K562 (cell line): ENCODE data around the gene MIEF1. TPM values are rescaled to one million over a fixed set of nuclear protein-coding genes. Genes with fewer than 3 reads are reported as not detected.

ENCODE experiments used
- ATAC-seq: fragments of 200-7000 bp; cut with Tn5 transposase; 3 replicates; pipeline ENCODE4 v1.9.1; 2020; ENCODE audit warnings: moderate library complexity
- BruUV-seq: library from RNA; stranded (reverse); fragments of 400-500 nt; replicated peaks from 2 replicates; lab custom pipeline; 2021; lab: Mats Ljungman, UMichigan
- CTCF ChIA-PET: fragments of 300-600 bp; formaldehyde crosslinking; extraction: SDS; loops from one replicate; lab custom pipeline; 2021; ENCODE audit warnings: low intra/inter-chr PET ratio; lab: Yijun Ruan, JAX
- POLR2A ChIA-PET: fragments of 300-600, 350-650 bp; sonication (Branson Sonifier 250); formaldehyde crosslinking; extraction: SDS; loops from one replicate; lab custom pipeline; 2021; ENCODE audit warnings: antibody characterized with exemption, inconsistent platforms; lab: Yijun Ruan, JAX
- DNase-seq, 4 experiments: peaks; one replicate each; pipeline versions ENCODE4 v3.0.0 to v3.0.0-alpha.2; 2011 to 2018; ENCODE audit warnings: low spot score in 3 of 4, mixed read lengths in 3 of 4; ENCODE audit errors: extremely low read depth in 1 of 4
- FAIRE-seq: peaks from 2 replicates; lab custom pipeline; 2011; peaks lifted over from hg19 to GRCh38; lab: Jason Lieb, UNC
- H2AFZ ChIP-seq: 2 replicates; pipeline ENCODE4 v1.6.0; 2011; ENCODE audit warnings: low read depth, low read length, control low read depth, inconsistent platforms
- H3K27ac ChIP-seq: fragments of 200-600 bp; 3 replicates; pipeline ENCODE4 v1.8.0; 2011; ENCODE audit warnings: low read depth, mild to moderate bottlenecking, control low read depth, inconsistent platforms, low read length, moderate library complexity, mixed read lengths; ENCODE audit errors: extremely low read depth
- H3K27me3 ChIP-seq, 2 experiments: fragments of 300-600 bp in 1 of 2; 2 replicates in 1 of 2; 3 replicates in 1 of 2; pipeline versions ENCODE4 v1.6.0 to v1.8.0; 2011; ENCODE audit warnings: inconsistent platforms in 2 of 2, low read length in 2 of 2, mild to moderate bottlenecking in 1 of 2, mixed read lengths in 1 of 2, moderate library complexity in 1 of 2; ENCODE audit not compliant: control insufficient read depth in 2 of 2, insufficient read depth in 2 of 2
- H3K36me3 ChIP-seq: fragments of 300-600 bp; 3 replicates; pipeline ENCODE4 v1.8.0; 2011; ENCODE audit warnings: mild to moderate bottlenecking, low read length, inconsistent platforms; ENCODE audit not compliant: control insufficient read depth, insufficient read depth
- H3K4me1 ChIP-seq, 2 experiments: fragments of 200-600 bp in 1 of 2; replicated peaks in 1 of 2; 2 replicates in 1 of 2; 3 replicates in 1 of 2; pipeline versions ENCODE4 v1.5.1 to v1.8.0; 2011; ENCODE audit warnings: inconsistent platforms in 2 of 2, low read length in 2 of 2, mild to moderate bottlenecking in 1 of 2, mixed read lengths in 1 of 2, moderate library complexity in 1 of 2; ENCODE audit not compliant: control insufficient read depth in 2 of 2, insufficient read depth in 2 of 2
- H3K4me2 ChIP-seq: 2 replicates; pipeline ENCODE4 v1.6.1; 2011; ENCODE audit warnings: low read length, control low read depth, inconsistent platforms, mixed read lengths; ENCODE audit not compliant: insufficient read depth
- H3K4me3 ChIP-seq: fragments of 200-600 bp; sonication (generic), shearing (Covaris generic); 2 replicates; pipeline ENCODE4 v1.5.1; 2016; ENCODE audit warnings: control low read depth, inconsistent platforms
- H3K79me2 ChIP-seq: fragments of 200-600 bp; 3 replicates; pipeline ENCODE4 v1.8.0; 2011; ENCODE audit warnings: low read length, inconsistent platforms; ENCODE audit not compliant: control insufficient read depth, insufficient read depth
- H3K9ac ChIP-seq, 2 experiments: 2 replicates each; pipeline versions ENCODE4 v1.6.0 to v1.6.1; 2011; ENCODE audit warnings: low read depth in 2 of 2, low read length in 2 of 2, control low read depth in 1 of 2, inconsistent platforms in 1 of 2, mild to moderate bottlenecking in 1 of 2, mixed read lengths in 1 of 2; ENCODE audit not compliant: insufficient read depth in 1 of 2
- H3K9me1 ChIP-seq: one replicate; pipeline ENCODE4 v1.6.0; 2011; ENCODE audit warnings: inconsistent platforms, mild to moderate bottlenecking, low read length, moderate library complexity; ENCODE audit not compliant: control insufficient read depth, insufficient read depth
- H3K9me3 ChIP-seq: replicated peaks from 2 replicates; pipeline ENCODE4 v1.5.1; 2011; ENCODE audit warnings: low read depth, low read length, inconsistent platforms; ENCODE audit not compliant: control insufficient read depth, insufficient read depth
- H4K20me1 ChIP-seq: replicated peaks from 2 replicates; pipeline ENCODE4 v1.6.1; 2011; ENCODE audit warnings: low read length, inconsistent platforms, mixed read lengths; ENCODE audit not compliant: control insufficient read depth, insufficient read depth
- ADNP ChIP-seq: fragments of 200-800 bp; sonication (Bioruptor generic); IDR thresholded peaks from 2 replicates; pipeline ENCODE4 v1.6.1; 2016; ENCODE audit warnings: missing genetic modification characterization, missing compliant biosample characterization
- EP300 ChIP-seq: IDR thresholded peaks from 2 replicates; pipeline ENCODE4 v1.6.1; 2012; ENCODE audit warnings: low read length, improper control_type of control experiment
- HDAC2 ChIP-seq: fragments of 450-650 bp; IDR thresholded peaks from 2 replicates; pipeline ENCODE4 v1.6.1; 2016; ENCODE audit warnings: mild to moderate bottlenecking
- MYC ChIP-seq, 2 experiments: fragments of 250-450 bp in 1 of 2; sonication (Bioruptor Pico) in 1 of 2; IDR thresholded peaks; 2 replicates each; pipeline versions ENCODE4 v1.5.1 to v1.6.1; 2012 to 2021; ENCODE audit warnings: low read depth in 2 of 2, borderline replicate concordance in 1 of 2, improper control_type of control experiment in 1 of 2, low read length in 1 of 2, mild to moderate bottlenecking in 1 of 2, moderate library complexity in 1 of 2
- PURB ChIP-seq: sonication (generic); formaldehyde crosslinking; IDR thresholded peaks from 2 replicates; pipeline ENCODE4 v1.9.0; 2021; ENCODE audit warnings: low read depth, mild to moderate bottlenecking, missing genetic modification reagents
- RBBP5 ChIP-seq: fragments of 200-600 bp; sonication (generic); IDR thresholded peaks from 2 replicates; pipeline ENCODE4 v1.6.1; 2012; ENCODE audit warnings: borderline replicate concordance, mild to moderate bottlenecking, low read length, control low read depth, inconsistent platforms; ENCODE audit not compliant: insufficient read depth, poor library complexity, severe bottlenecking
- SMARCC2 ChIP-seq: fragments of 450-650 bp; IDR thresholded peaks from 2 replicates; pipeline ENCODE4 v1.6.1; 2017; ENCODE audit warnings: antibody characterized with exemption, moderate library complexity, mild to moderate bottlenecking, low read depth
- TFAP4 ChIP-seq: sonication (generic); formaldehyde crosslinking; IDR thresholded peaks from 2 replicates; pipeline ENCODE4 v1.8.0; 2022; ENCODE audit warnings: missing genetic modification reagents, mild to moderate bottlenecking, moderate library complexity, borderline replicate concordance
- VEZF1 ChIP-seq: fragments of 200-800 bp; sonication (Bioruptor generic); IDR thresholded peaks from 2 replicates; pipeline ENCODE4 v1.6.1; 2017; ENCODE audit warnings: missing genetic modification characterization, missing compliant biosample characterization
- ZBTB1 ChIP-seq: sonication (generic); formaldehyde crosslinking; IDR thresholded peaks from 2 replicates; pipeline ENCODE4 v1.8.1; 2023; ENCODE audit warnings: missing genetic modification reagents, low read depth, mild to moderate bottlenecking, borderline replicate concordance
- ZNF316 ChIP-seq: fragments of 450-650 bp; IDR thresholded peaks from 2 replicates; pipeline ENCODE4 v1.6.1; 2016
- WGBS: fragments of 100-300 bp; shearing (Covaris generic); methylation state at CpG from one replicate; pipeline ENCODE4 v1.1.6; 2016; ENCODE audit warnings: low coverage, mixed read lengths; ENCODE audit not compliant: insufficient coverage; ENCODE audit errors: missing lambda C conversion rate; 5-methylcytosine and 5-hydroxymethylcytosine counted together
- in situ Hi-C: fragments of 300-500 bp; cut with MboI; formaldehyde crosslinking; loops from 4 replicates; pipeline ENCODE4 v1.15.0; 2018; ENCODE audit warnings: inconsistent platforms, mixed read lengths
- intact Hi-C: fragments of 100-400 bp; cut with micrococcal nuclease; formaldehyde crosslinking; loops from 2 replicates; pipeline ENCODE4 v1.14.2; 2022
- polyA plus RNA-seq, 8 experiments: library from polyadenylated mRNA; depleted of rRNA in 4 of 8; stranded (reverse) in 5 of 8; unstranded in 3 of 8; fragments of >200 nt; fragmentation: Nextera tagmentation in 2 of 8; fragmentation: Illumina TruSeq in 1 of 8; extraction: Ambion mirVana in 2 of 8; extraction: Trizol in 1 of 8; gene quantifications; 2 replicates each; pipeline versions ENCODE4 v1.2.1 to v1.2.3, GENCODE V29; 2011 to 2014; ENCODE audit warnings: inconsistent platforms in 1 of 8, missing spikeins in 1 of 8
- total RNA-seq, 7 experiments: library from RNA; depleted of rRNA in 6 of 7; stranded (reverse); fragments of >200 nt in 6 of 7; fragmentation: Illumina TruSeq in 2 of 7; extraction: Trizol in 2 of 7; gene quantifications; 2 replicates each; pipeline versions ENCODE4 v1.2.1 to v1.2.3, GENCODE V29; 2011 to 2021; ENCODE audit warnings: low replicate concordance in 1 of 7
- TF ChIP-seq, protein P1 (sequence below): fragments of 450-650 bp; IDR thresholded peaks from 2 replicates; pipeline ENCODE4 v1.6.1; 2016; ENCODE audit warnings: antibody characterized with exemption
- TF ChIP-seq, protein P2 (sequence below): fragments of 250-450 bp; sonication (Bioruptor Pico); IDR thresholded peaks from 2 replicates; pipeline ENCODE4 v1.9.0; 2021; ENCODE audit warnings: mild to moderate bottlenecking, inconsistent platforms

Gene MIEF1
- total and polyA plus RNA-seq, 9 of the 15 experiments (the other 6 are each of a cell fraction or from before 2014, with no cell fraction given), result 10.9 to 51.8 (median 25.5) TPM

DNA sequence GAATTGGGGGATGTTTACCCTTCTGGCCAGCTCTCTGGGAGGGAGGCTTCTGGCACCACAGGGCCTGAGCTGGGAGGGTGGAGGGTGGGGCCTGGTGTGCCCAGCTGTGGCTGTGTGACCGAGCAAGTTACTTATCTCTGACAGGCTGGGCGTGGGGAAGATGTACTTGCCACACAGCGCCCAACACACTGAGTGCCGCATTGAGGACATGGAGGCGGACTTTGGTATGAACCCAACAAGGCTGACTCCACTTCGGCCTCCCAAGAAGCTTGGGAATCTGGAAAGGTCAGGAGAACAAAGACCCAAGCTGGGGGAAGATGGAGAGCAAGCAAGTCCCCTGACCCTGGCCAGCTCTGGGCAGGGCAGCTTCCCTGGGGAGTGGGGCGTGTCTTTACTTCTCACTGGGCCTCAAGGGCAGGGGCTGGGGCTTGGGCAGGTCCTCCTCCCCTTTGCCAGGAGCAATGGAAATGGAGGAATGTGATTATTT is 47.7 kb upstream of the MIEF1 start:
- H3K4me3 ChIP-seq, result no peak overlapping the region
- no peaks in the 10 kb centered on the region for H3K36me3 ChIP-seq
- no TSS peak for BruUV-seq
- FAIRE-seq (no peak), ATAC-seq (no peak), DNase-seq (peak in 1 of 4 experiments; percentile 21)
- H4K20me1 ChIP-seq, result no peaks in the 10 kb centered on the region
- intact Hi-C loops, result no loop called here
- ChIA-PET CTCF (no interaction called here), POLR2A (interaction anchor here (1.0 to 1.7 kb wide), 4 partner anchors 11 to 135 kb away, joined by 4 to 6 read pairs (median 5); partner anchors contain the start of gene RPL3)
- 30% methylated on average over 3 of the region's 7 CpGs for WGBS
- H3K4me2 ChIP-seq, result no peak overlapping the region
- peaks cover 19% of the 10 kb centered on the region for H3K79me2 ChIP-seq
- peak overlapping the region in 1 of 2 experiments; percentile 31; a peak in 1 of 4 replicates for H3K9ac ChIP-seq
- no peak overlapping the region for H3K27ac ChIP-seq
- H2AFZ ChIP-seq, result peak overlapping the region; percentile 28; the same call in 1 of the 2 replicates
- no peaks in the 10 kb centered on the region for H3K9me3 ChIP-seq
- H3K27me3 ChIP-seq, result no peaks in the 10 kb centered on the region
- H3K9me1 ChIP-seq, result no peaks in the 10 kb centered on the region
- in situ Hi-C loops, result no loop called here
- H3K4me1 ChIP-seq, result peaks cover 36 to 65% of the 10 kb centered on the region in 2 experiments; a peak in 4 of 5 replicates
- TF ChIP-seq, protein P1, sequence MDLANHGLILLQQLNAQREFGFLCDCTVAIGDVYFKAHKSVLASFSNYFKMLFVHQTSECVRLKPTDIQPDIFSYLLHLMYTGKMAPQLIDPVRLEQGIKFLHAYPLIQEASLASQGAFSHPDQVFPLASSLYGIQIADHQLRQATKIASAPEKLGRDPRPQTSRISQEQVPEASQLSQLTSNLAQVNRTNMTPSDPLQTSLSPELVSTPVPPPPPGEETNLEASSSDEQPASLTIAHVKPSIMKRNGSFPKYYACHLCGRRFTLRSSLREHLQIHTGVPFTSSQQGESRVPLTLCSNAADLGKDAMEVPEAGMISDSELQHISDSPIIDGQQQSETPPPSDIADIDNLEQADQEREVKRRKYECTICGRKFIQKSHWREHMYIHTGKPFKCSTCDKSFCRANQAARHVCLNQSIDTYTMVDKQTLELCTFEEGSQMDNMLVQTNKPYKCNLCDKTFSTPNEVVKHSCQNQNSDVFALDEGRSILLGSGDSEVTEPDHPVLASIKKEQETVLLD, result no peak
- no peak for TF ChIP-seq ZBTB1
- TF ChIP-seq TFAP4, result peak; percentile 62; the same call in 1 of the 2 replicates
- TF ChIP-seq, protein P2, sequence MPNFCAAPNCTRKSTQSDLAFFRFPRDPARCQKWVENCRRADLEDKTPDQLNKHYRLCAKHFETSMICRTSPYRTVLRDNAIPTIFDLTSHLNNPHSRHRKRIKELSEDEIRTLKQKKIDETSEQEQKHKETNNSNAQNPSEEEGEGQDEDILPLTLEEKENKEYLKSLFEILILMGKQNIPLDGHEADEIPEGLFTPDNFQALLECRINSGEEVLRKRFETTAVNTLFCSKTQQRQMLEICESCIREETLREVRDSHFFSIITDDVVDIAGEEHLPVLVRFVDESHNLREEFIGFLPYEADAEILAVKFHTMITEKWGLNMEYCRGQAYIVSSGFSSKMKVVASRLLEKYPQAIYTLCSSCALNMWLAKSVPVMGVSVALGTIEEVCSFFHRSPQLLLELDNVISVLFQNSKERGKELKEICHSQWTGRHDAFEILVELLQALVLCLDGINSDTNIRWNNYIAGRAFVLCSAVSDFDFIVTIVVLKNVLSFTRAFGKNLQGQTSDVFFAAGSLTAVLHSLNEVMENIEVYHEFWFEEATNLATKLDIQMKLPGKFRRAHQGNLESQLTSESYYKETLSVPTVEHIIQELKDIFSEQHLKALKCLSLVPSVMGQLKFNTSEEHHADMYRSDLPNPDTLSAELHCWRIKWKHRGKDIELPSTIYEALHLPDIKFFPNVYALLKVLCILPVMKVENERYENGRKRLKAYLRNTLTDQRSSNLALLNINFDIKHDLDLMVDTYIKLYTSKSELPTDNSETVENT (CRISPR knock-in tag), result no peak
- no peak for TF ChIP-seq MYC (IDR thresholded peaks at IDR 0.05; ENCODE audit: low read depth, low read length)
- TF ChIP-seq MYC (CRISPR knock-in tag; IDR thresholded peaks at IDR 0.05; ENCODE audit: borderline replicate concordance, low read depth), result no peak
- no peak for TF ChIP-seq ZNF316
- 0 out of 2 replicates have a peak, but pooled peaks have one; percentile 4 for TF ChIP-seq HDAC2
- peak; percentile 10 for TF ChIP-seq RBBP5
- peak; percentile 28; the same call in 1 of the 2 replicates for TF ChIP-seq ADNP (tag)
- TF ChIP-seq EP300, result no peak
- TF ChIP-seq SMARCC2, result no peak
- TF ChIP-seq PURB (CRISPR knock-in tag), result no peak
- TF ChIP-seq VEZF1 (CRISPR knock-in tag), result peak; percentile 24; the same call in 1 of the 2 replicates
